Prostate gland (tissue), 2 donors: Measurements from ENCODE around the gene IL16. TPM values are rescaled to one million over a fixed set of nuclear protein-coding genes. Genes with fewer than 3 reads are reported as not detected.

Experiments used
- DNase-seq: peaks from one replicate; pipeline ENCODE4 v3.0.0-alpha.2; 2019; ENCODE audit warnings: low spot score
- H3K27ac ChIP-seq, 2 donors: fragments of 200-600 bp; sonication (generic); 2 replicates each; pipeline ENCODE4 v1.5.1; 2017 to 2019
- H3K27me3 ChIP-seq: fragments of 200-600 bp; sonication (generic); replicated peaks from 2 replicates; pipeline ENCODE4 v1.5.1; 2019; ENCODE audit not compliant: insufficient read depth
- H3K36me3 ChIP-seq, 2 donors: fragments of 200-600 bp; sonication (generic); 1 replicate in 1 of 2; 2 replicates in 1 of 2; pipeline versions ENCODE4 v1.5.1 to v1.8.1; 2017 to 2019
- H3K4me1 ChIP-seq: fragments of 200-600 bp; sonication (generic); replicated peaks from 2 replicates; pipeline ENCODE4 v1.5.1; 2019
- H3K4me3 ChIP-seq, 2 donors: fragments of 200-600 bp; sonication (generic); 2 replicates each; pipeline ENCODE4 v1.5.1; 2017 to 2019
- H3K9me3 ChIP-seq: fragments of 200-600 bp; sonication (generic); 2 replicates; pipeline ENCODE4 v1.5.1; 2017
- CTCF ChIP-seq, 4 experiments: fragments of 200-600 bp in 2 of 4; fragments of 450-650 bp in 2 of 4; sonication (generic) in 2 of 4; IDR thresholded peaks; 1 replicate in 3 of 4; 2 replicates in 1 of 4; pipeline ENCODE4 v1.5.1; 2016 to 2019; ENCODE audit warnings: antibody characterized with exemption in 4 of 4, mild to moderate bottlenecking in 2 of 4, moderate library complexity in 2 of 4
- POLR2A ChIP-seq: fragments of 450-650 bp; IDR thresholded peaks from one replicate; pipeline ENCODE4 v1.6.1; 2016; ENCODE audit warnings: antibody characterized with exemption, mild to moderate bottlenecking
- POLR2AphosphoS5 ChIP-seq: sonication (generic); formaldehyde crosslinking; IDR thresholded peaks from one replicate; pipeline ENCODE4 v1.6.1; 2017; ENCODE audit warnings: antibody characterized with exemption
- WGBS: methylation state at CpG from one replicate; pipeline ENCODE4 v1.1.5; 2018; 5-methylcytosine and 5-hydroxymethylcytosine counted together
- intact Hi-C: fragments of 100-400 bp; cut with DNase I; formaldehyde crosslinking; loops from one replicate; pipeline ENCODE4 v1.14.2; 2022
- total RNA-seq, 2 donors: library from RNA; depleted of rRNA; stranded (reverse); fragments of >200 nt; gene quantifications; one replicate each; pipeline ENCODE4 v1.1.0, GENCODE V29; 2016

IL16 gene
- total RNA-seq, 2 donors from 2014 or later, result 2.7 to 9.9 TPM

- no peaks in the 10 kb centered on the region for H3K36me3 ChIP-seq
- H3K9me3 ChIP-seq, result no peaks in the 10 kb centered on the region
- H3K27ac ChIP-seq, result no peak overlapping the region
- intact Hi-C loops, result no loop called here
- 82% methylated on average over 5 of the region's 5 CpGs for WGBS
- no peak for TF ChIP-seq CTCF (IDR thresholded peaks at IDR 0.05)
- TF ChIP-seq POLR2A, result no peak
- TF ChIP-seq POLR2AphosphoS5, result no peak
- no peak for DNase-seq
- no peaks in the 10 kb centered on the region for H3K27me3 ChIP-seq
- no peaks in the 10 kb centered on the region for H3K4me1 ChIP-seq
- H3K4me3 ChIP-seq, result no peak overlapping the region
These were observed 10.9 kb upstream of the IL16 start for GRCh38 chr15:81185631-81186295.

GRCh38 chr15:81188354-81188753 lies 8.3 kb upstream of the IL16 start:
- no peak for DNase-seq

GRCh38 chr15:81189583-81190283 lies 6.9 kb upstream of the IL16 start:
- intact Hi-C loops, result no loop called here
- no peak for DNase-seq
- 35% methylated on average over 11 of the region's 11 CpGs for WGBS

More at GRCh38 chr15:81188354-81188753, 8.3 kb upstream of the IL16 start:
- Histone ChIP-seq H3K27me3 (no peaks in the 10 kb centered on the region), H3K4me3 (no peak overlapping the region), H3K27ac (no peak overlapping the region), H3K9me3 (no peaks in the 10 kb centered on the region), H3K4me1 (no peaks in the 10 kb centered on the region), H3K36me3 (no peaks in the 10 kb centered on the region)
- intact Hi-C loops, result no loop called here
- no peak for TF ChIP-seq POLR2AphosphoS5
- TF ChIP-seq POLR2A, result no peak
- no peak for TF ChIP-seq CTCF (IDR thresholded peaks at IDR 0.05)
- 92% methylated on average over 8 of the region's 8 CpGs for WGBS

GRCh38 chr15:81190922-81191507 lies 5.7 kb upstream of the IL16 start:
- Histone ChIP-seq H3K36me3 (no peaks in the 10 kb centered on the region), H3K27ac (peak overlapping the region in 1 of 2 donors; percentile 44), H3K9me3 (no peaks in the 10 kb centered on the region), H3K4me1 (no peaks in the 10 kb centered on the region), H3K4me3 (no peak overlapping the region), H3K27me3 (no peaks in the 10 kb centered on the region)
- 71% methylated on average over 3 of the region's 3 CpGs for WGBS
- TF ChIP-seq POLR2AphosphoS5, result no peak
- TF ChIP-seq CTCF (IDR thresholded peaks at IDR 0.05), result no peak
- no peak for TF ChIP-seq POLR2A
- DNase-seq, result no peak
- intact Hi-C loops, result no loop called here

More at GRCh38 chr15:81189583-81190283, 6.9 kb upstream of the IL16 start:
- Histone ChIP-seq H3K4me3 (no peak overlapping the region), H3K36me3 (no peaks in the 10 kb centered on the region), H3K27ac (peak overlapping the region in 1 of 2 donors; percentile 12), H3K27me3 (no peaks in the 10 kb centered on the region), H3K4me1 (no peaks in the 10 kb centered on the region), H3K9me3 (no peaks in the 10 kb centered on the region)
- TF ChIP-seq CTCF (IDR thresholded peaks at IDR 0.05) (no peak), POLR2A (no peak), POLR2AphosphoS5 (no peak)
